Parathyroid adenoma (tissue), 2 donors: ENCODE measurements around the gene BMPR1B.

Source experiments
- H2AFZ ChIP-seq: fragments of 300-600 bp; sonication (generic); one replicate; pipeline ENCODE4 v1.7.0; 2017; ENCODE audit warnings: antibody characterized with exemption, mild to moderate bottlenecking
- H3K27ac ChIP-seq: fragments of 300-600 bp; sonication (generic); one replicate; pipeline ENCODE4 v1.7.0; 2017
- H3K27me3 ChIP-seq: fragments of 300-600 bp; sonication (generic); one replicate; pipeline ENCODE4 v1.7.0; 2017; ENCODE audit warnings: low read length; ENCODE audit not compliant: control insufficient read depth, insufficient read depth
- H3K36me3 ChIP-seq: fragments of 300-600 bp; sonication (generic); one replicate; pipeline ENCODE4 v1.7.0; 2017; ENCODE audit warnings: low read length; ENCODE audit not compliant: control insufficient read depth, insufficient read depth
- H3K4me1 ChIP-seq: fragments of 300-600 bp; sonication (generic); one replicate; pipeline ENCODE4 v1.7.0; 2017; ENCODE audit warnings: control low read depth
- H3K4me2 ChIP-seq: fragments of 300-600 bp; sonication (generic); one replicate; pipeline ENCODE4 v1.7.0; 2017; ENCODE audit warnings: low read length
- H3K4me3 ChIP-seq: fragments of 300-600 bp; sonication (generic); one replicate; pipeline ENCODE4 v1.7.0; 2017; ENCODE audit warnings: low read depth, low read length
- H3K79me2 ChIP-seq: fragments of 300-600 bp; sonication (generic); one replicate; pipeline ENCODE4 v1.7.0; 2017; ENCODE audit warnings: control low read depth
- H3K9ac ChIP-seq: fragments of 300-600 bp; sonication (generic); one replicate; pipeline ENCODE4 v1.7.0; 2017; ENCODE audit warnings: mild to moderate bottlenecking
- H3K9me3 ChIP-seq: fragments of 300-600 bp; sonication (generic); one replicate; pipeline ENCODE4 v1.7.0; 2017; ENCODE audit warnings: low read length; ENCODE audit not compliant: control insufficient read depth
- TF ChIP-seq, protein P1 (sequence below): fragments of 300-600 bp; sonication (generic); IDR thresholded peaks from one replicate; pipeline ENCODE4 v1.7.0; 2017; ENCODE audit warnings: antibody characterized with exemption, mild to moderate bottlenecking
- donor health status: primary hyperparathyroidism.

The BMPR1B gene

DNA sequence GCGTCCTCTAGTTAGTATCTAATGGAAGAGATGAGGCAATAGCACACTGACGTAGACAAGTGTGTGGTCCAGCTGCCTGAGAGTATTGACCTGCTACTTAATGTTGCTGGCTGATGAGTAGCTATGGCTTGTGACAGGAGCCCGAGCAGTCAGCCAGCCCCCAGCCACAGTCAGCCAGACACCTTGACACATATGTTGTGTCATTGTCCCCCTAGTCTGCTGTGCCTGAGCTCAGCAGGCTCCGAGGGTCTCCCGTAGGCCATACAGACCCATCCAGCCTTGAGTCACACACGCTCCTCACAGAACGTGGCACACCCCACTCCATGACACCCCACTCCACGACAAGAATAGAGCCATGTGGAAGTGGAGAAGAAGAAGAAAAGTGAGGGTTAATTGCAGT, 428.9 kb downstream of the BMPR1B start:
- no peaks in the 10 kb centered on the region for H3K27me3 ChIP-seq
- H2AFZ ChIP-seq = no peak overlapping the region
- H3K9me3 ChIP-seq = no peaks in the 10 kb centered on the region
- no peaks in the 10 kb centered on the region for H3K4me1 ChIP-seq
- H3K27ac ChIP-seq = no peak overlapping the region
- H3K9ac ChIP-seq = no peak overlapping the region
- H3K4me3 ChIP-seq = no peak overlapping the region
- no peaks in the 10 kb centered on the region for H3K79me2 ChIP-seq
- TF ChIP-seq, protein P1, sequence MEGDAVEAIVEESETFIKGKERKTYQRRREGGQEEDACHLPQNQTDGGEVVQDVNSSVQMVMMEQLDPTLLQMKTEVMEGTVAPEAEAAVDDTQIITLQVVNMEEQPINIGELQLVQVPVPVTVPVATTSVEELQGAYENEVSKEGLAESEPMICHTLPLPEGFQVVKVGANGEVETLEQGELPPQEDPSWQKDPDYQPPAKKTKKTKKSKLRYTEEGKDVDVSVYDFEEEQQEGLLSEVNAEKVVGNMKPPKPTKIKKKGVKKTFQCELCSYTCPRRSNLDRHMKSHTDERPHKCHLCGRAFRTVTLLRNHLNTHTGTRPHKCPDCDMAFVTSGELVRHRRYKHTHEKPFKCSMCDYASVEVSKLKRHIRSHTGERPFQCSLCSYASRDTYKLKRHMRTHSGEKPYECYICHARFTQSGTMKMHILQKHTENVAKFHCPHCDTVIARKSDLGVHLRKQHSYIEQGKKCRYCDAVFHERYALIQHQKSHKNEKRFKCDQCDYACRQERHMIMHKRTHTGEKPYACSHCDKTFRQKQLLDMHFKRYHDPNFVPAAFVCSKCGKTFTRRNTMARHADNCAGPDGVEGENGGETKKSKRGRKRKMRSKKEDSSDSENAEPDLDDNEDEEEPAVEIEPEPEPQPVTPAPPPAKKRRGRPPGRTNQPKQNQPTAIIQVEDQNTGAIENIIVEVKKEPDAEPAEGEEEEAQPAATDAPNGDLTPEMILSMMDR = no peak
- no peak overlapping the region for H3K4me2 ChIP-seq
- H3K36me3 ChIP-seq = no peaks in the 10 kb centered on the region

DNA sequence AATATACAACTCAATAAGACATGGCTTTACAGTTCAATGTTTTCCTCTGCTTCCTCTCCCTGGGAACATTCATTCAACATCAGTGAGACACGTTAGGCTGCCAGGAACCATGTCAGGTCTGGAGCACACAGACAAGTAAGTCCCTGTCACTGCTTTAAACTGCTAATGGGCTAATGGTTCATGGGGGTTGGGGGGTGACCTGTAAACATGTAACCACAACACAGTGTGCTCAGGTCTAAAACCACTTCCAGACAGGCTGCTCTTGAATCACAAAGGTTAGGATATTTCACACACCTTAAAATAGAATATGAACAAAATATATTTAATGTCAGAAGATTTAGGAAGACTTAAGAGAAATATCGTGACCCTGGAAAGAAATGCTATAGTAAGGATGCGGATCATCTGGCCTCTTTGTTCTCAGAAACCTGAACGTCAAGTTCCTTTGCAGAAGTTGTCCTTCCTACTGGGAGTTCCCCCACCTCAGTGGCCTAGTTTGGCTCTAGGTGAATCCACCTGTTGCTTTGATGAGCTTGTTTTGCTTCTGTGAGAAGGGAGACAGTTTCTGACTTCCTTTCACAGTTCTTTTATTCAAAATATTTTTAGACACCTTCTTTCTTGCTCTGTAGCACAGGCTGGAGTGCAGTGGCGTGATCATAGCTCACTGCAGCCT, 431.1 kb downstream of the BMPR1B start:
- Histone ChIP-seq H3K9ac (no peak overlapping the region), H3K27me3 (no peaks in the 10 kb centered on the region), H3K36me3 (no peaks in the 10 kb centered on the region), H3K79me2 (no peaks in the 10 kb centered on the region), H3K4me1 (no peaks in the 10 kb centered on the region), H2AFZ (no peak overlapping the region), H3K4me2 (no peak overlapping the region), H3K9me3 (no peaks in the 10 kb centered on the region), H3K27ac (no peak overlapping the region), H3K4me3 (no peak overlapping the region)
- TF ChIP-seq, protein P1 = no peak

DNA sequence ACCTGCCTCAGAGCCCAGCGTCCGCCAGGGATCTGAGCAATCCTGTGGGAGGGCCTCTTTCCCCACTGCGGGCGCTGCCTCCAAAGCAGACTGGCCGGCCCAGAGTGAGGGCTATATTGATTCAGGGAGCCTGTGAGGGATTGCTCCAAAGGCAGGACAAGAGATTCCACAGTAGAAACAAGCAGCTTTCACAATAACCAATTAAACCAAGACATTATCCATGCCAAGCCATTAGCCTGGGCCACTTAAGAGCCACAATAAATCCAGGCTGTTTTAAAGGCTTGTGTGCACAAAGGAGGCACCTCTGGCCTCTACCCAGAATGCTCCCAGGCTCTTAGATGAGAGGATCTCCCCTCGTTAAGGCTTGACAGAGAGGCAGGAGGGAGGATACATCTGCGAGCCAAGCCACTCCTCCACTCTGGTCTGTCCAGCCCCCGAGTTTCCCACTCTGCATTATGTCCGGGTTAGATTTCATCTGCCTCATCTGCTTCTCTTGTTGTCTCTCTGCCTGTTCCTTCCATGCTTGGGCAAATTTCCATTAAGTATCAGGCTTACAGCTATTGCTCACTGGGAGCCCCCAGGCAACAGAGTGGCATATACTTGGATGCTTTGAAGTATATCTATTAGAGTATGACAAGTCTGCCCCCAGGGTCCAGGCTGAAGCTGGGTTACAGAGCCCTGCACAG, 433.1 kb downstream of the BMPR1B start:
- Histone ChIP-seq H3K36me3 (no peaks in the 10 kb centered on the region), H3K9ac (no peak overlapping the region), H3K4me3 (no peak overlapping the region), H3K4me1 (no peaks in the 10 kb centered on the region), H3K79me2 (no peaks in the 10 kb centered on the region), H3K27ac (no peak overlapping the region), H3K27me3 (no peaks in the 10 kb centered on the region), H2AFZ (no peak overlapping the region), H3K4me2 (no peak overlapping the region), H3K9me3 (no peaks in the 10 kb centered on the region)
- TF ChIP-seq, protein P1 = no peak

DNA sequence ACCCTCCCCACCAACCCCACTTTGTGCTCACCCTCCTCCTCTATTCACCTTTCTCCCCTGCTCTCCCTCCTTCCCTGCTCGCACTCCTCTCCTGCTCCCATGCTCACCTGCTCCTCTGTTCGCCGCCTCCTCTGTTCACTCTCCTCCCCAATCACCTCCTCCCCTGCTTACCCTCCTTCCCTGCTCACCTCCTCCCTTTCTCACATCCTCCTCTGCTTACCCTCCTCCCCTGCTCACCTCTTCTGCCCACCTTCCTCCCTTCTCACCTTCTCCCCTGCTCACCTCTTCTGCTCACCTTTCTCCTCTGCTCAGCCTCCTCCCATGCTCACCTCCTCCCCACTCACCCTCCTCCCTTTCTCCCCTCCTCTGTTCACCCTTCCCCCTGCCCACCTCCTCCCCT, 433.8 kb downstream of the BMPR1B start:
- Histone ChIP-seq H3K36me3 (no peaks in the 10 kb centered on the region), H3K4me1 (no peaks in the 10 kb centered on the region), H3K4me3 (no peak overlapping the region), H3K9ac (no peak overlapping the region), H3K9me3 (no peaks in the 10 kb centered on the region), H3K27ac (no peak overlapping the region), H3K27me3 (no peaks in the 10 kb centered on the region), H3K79me2 (no peaks in the 10 kb centered on the region), H3K4me2 (no peak overlapping the region), H2AFZ (no peak overlapping the region)
- TF ChIP-seq, protein P1 = no peak
